ENCODE data around the gene ZDHHC17. TPM values are rescaled to one million over a fixed set of nuclear protein-coding genes. Genes with fewer than 3 reads are reported as not detected.

Gene ZDHHC17
- total and polyA plus RNA-seq, 7 donors: 0.92 to 54.3 (median 38.6) TPM

GRCh38 chr12:76890151-76891143 lies 126.5 kb downstream of the ZDHHC17 start:
- DNase-seq: no peak
- Histone ChIP-seq H3K4me3 (no peak overlapping the region), H3K9me3 (peaks cover 0 to 5% (median 0%) of the 10 kb centered on the region in 4 donors), H3K27me3 (no peaks in the 10 kb centered on the region), H3K4me1 (no peaks in the 10 kb centered on the region), H3K27ac (no peak overlapping the region), H3K36me3 (no peaks in the 10 kb centered on the region)
- intact Hi-C loops (cut with DNase I): no loop called here
- 31 to 47% methylated on average over 8 of the region's 8 CpGs for WGBS, 2 donors
- TF ChIP-seq CTCF (IDR thresholded peaks at IDR 0.05): no peak
- no peak for TF ChIP-seq EP300 (IDR thresholded peaks at IDR 0.05)
- TF ChIP-seq POLR2A (IDR thresholded peaks at IDR 0.05): no peak
- TF ChIP-seq POLR2AphosphoS5 (IDR thresholded peaks at IDR 0.05): no peak

GRCh38 chr12:76891609-76892008 lies 127.7 kb downstream of the ZDHHC17 start:
- TF ChIP-seq POLR2A (IDR thresholded peaks at IDR 0.05) (no peak), CTCF (IDR thresholded peaks at IDR 0.05) (no peak), EP300 (IDR thresholded peaks at IDR 0.05) (no peak), POLR2AphosphoS5 (IDR thresholded peaks at IDR 0.05) (no peak)
- Histone ChIP-seq H3K27ac (no peak overlapping the region), H3K4me1 (no peaks in the 10 kb centered on the region), H3K27me3 (no peaks in the 10 kb centered on the region), H3K36me3 (no peaks in the 10 kb centered on the region), H3K4me3 (no peak overlapping the region), H3K9me3 (peaks cover 0 to 5% (median 0%) of the 10 kb centered on the region in 4 donors)
- WGBS, 2 donors: 93% methylated on average over 3 of the region's 3 CpGs
- intact Hi-C loops (cut with DNase I): no loop called here
- no peak for DNase-seq

- Histone ChIP-seq H3K36me3 (no peaks in the 10 kb centered on the region), H3K27me3 (no peaks in the 10 kb centered on the region), H3K4me1 (no peaks in the 10 kb centered on the region), H3K9me3 (peaks cover 0 to 5% (median 0%) of the 10 kb centered on the region in 4 donors), H3K27ac (no peak overlapping the region), H3K4me3 (no peak overlapping the region)
- intact Hi-C loops (cut with DNase I): no loop called here
- WGBS, 2 donors: 93 to 95% methylated on average over 5 of the region's 5 CpGs
- DNase-seq: no peak
- TF ChIP-seq POLR2AphosphoS5 (IDR thresholded peaks at IDR 0.05) (no peak), EP300 (IDR thresholded peaks at IDR 0.05) (no peak), POLR2A (IDR thresholded peaks at IDR 0.05) (no peak), CTCF (IDR thresholded peaks at IDR 0.05) (no peak)
These were observed 131.9 kb downstream of the ZDHHC17 start for GRCh38 chr12:76895796-76896195.

GRCh38 chr12:76896274-76896673 lies 132.4 kb downstream of the ZDHHC17 start:
- Histone ChIP-seq H3K36me3 (no peaks in the 10 kb centered on the region), H3K27ac (no peak overlapping the region), H3K4me3 (no peak overlapping the region), H3K9me3 (peaks cover 0 to 5% (median 0%) of the 10 kb centered on the region in 4 donors), H3K27me3 (no peaks in the 10 kb centered on the region), H3K4me1 (no peaks in the 10 kb centered on the region)
- intact Hi-C loops (cut with DNase I): no loop called here
- TF ChIP-seq POLR2A (IDR thresholded peaks at IDR 0.05) (no peak), CTCF (IDR thresholded peaks at IDR 0.05) (no peak), EP300 (IDR thresholded peaks at IDR 0.05) (no peak), POLR2AphosphoS5 (IDR thresholded peaks at IDR 0.05) (no peak)
- no peak for DNase-seq
- WGBS, 2 donors: 95 to 98% methylated on average over 1 of the region's 1 CpG

All from sigmoid colon (tissue), 7 donors.